ENCODE measurements around the gene GMPPA.

DNA sequence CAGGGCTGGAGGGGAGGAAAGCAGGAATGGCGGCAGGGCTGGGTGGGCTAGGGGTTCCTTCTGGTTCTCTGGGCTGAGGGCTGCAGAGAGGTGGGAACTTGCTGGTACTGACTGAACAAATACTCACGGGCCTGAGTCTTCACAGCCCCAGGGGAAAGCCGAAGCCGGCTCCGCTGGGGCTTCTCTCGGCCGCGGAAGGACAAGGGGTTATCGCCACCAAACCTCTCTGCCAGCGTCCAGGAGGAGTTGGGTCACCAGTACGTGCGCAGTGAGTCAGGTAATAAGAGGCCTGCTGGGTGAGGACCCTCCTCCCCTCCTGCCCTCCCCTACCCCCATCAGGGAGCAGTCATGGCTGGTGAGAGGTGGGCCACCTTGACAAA lies 13.5 kb upstream of the GMPPA start:
- TF ChIP-seq POLR2A (IDR thresholded peaks at IDR 0.05) = no peak
- TF ChIP-seq, protein P1, sequence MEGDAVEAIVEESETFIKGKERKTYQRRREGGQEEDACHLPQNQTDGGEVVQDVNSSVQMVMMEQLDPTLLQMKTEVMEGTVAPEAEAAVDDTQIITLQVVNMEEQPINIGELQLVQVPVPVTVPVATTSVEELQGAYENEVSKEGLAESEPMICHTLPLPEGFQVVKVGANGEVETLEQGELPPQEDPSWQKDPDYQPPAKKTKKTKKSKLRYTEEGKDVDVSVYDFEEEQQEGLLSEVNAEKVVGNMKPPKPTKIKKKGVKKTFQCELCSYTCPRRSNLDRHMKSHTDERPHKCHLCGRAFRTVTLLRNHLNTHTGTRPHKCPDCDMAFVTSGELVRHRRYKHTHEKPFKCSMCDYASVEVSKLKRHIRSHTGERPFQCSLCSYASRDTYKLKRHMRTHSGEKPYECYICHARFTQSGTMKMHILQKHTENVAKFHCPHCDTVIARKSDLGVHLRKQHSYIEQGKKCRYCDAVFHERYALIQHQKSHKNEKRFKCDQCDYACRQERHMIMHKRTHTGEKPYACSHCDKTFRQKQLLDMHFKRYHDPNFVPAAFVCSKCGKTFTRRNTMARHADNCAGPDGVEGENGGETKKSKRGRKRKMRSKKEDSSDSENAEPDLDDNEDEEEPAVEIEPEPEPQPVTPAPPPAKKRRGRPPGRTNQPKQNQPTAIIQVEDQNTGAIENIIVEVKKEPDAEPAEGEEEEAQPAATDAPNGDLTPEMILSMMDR (IDR thresholded peaks at IDR 0.05) = no peak

Data from right lobe of liver (tissue), 4 donors.